ENCODE results near the gene SLC35F3.
"Not testable (repeated sequence)": the region's sequence is repeated elsewhere in the genome, so short reads cannot be mapped to it uniquely, and the experiment has no call there.

SLC35F3 gene

DNA sequence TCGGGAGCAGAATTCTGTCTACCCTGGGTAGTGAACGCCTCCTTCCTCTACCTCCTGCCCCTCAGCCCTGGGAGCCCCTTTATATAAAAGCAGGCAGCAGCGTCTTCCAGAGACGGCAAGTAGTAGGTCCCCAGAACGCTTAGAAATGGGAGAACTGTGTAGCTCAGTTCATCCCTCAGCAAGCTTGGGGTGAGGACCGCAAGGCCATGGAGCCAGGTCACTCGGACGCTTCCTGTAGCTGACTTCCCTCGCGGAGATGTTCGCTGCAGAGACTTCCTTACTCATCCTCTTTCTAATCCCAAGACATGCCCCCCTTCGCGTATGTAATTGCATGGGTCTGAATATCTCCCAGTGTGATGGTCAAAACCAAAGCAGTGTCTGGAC, 327.4 kb downstream of the SLC35F3 start:
- no peak for DNase-seq

DNA sequence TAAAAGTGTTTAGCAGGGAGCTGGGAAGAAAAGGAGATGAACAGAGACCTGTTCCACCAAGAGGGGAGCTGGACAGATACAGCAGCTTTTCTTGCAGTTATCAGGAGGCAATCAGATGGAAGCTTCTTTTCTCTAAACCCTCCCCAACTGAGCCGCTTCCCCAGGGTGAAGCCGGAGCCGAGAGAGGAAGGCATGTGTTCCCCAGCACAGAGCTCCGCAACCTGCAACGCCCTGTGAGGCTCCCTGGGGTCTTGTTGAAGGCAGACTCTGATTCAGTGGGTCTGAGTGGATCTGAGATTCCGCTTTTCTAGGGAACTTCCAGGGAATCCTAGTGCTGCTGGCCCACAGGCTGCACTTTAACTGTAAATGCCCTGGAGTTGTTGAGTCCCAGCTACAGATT, 329.7 kb downstream of the SLC35F3 start:
- no peak for DNase-seq

DNA sequence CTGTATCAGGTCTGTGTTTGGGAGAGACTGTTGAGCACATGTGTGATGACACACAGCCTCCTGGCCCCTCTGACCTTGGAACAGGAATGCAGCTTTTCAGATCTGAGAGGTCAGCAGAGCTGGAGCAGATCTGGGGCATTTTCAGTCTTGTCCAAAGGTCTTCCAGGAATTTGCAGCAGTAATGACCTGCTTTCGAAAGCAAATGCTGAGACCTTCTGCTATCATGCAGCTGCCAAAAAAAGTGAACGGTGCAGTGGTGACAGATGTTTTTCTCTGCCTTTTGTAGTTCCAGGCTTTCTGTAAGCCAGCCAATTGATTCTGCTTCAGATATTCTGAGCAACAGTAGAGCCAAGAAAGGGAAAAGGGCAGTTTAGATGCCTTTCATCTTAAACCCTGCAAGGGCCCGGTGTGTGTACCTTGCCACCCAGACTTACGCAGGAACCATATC, 331.0 kb downstream of the SLC35F3 start:
- DNase-seq: no peak

DNA sequence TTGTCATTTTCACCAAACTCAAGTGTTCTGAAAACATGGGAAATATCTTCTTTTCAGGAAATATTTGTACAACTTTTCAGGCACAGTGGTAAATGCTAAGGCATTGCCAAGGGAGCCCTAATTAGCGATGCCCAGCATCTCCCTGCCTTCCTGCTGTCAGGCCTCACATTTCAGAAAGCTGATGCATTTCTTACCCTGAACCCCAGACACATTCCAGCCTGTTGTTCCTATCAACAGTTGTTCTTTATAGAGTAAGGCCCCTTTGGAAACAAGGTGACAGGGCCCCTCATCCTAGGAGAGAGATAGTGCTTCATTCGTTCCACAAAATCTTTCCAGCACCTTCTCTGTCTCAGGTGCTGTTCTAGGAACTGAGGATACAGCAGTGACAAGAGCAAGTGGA, 332.9 kb downstream of the SLC35F3 start:
- no peak for DNase-seq

GRCh38 chr1:234238060-234238459, 333.6 kb downstream of the SLC35F3 start:
- no peak for DNase-seq

GRCh38 chr1:234239515-234239914, 335.0 kb downstream of the SLC35F3 start:
- no peak for DNase-seq

- DNase-seq: no peak
Measured at GRCh38 chr1:234239936-234240335, 335.5 kb downstream of the SLC35F3 start.

DNA sequence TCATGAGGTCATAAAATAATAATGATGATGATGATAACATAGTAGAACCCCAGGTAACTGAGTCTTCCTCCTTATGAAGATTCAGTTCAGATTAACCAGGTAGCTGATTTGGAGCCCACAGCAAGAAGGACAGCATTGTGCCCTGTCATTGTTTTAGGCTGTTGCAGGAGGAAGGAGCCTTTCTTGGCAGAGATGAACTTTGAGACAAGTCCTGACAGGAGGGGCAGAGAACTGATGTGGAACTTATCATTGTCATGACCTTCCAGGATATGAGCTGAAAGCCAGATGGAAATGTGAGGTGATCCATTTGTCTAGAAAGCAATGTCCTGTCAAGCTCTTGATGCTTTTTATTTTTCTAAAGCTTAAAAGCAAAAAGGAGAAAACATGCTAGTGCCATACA, 336.2 kb downstream of the SLC35F3 start:
- no peak for DNase-seq

DNA sequence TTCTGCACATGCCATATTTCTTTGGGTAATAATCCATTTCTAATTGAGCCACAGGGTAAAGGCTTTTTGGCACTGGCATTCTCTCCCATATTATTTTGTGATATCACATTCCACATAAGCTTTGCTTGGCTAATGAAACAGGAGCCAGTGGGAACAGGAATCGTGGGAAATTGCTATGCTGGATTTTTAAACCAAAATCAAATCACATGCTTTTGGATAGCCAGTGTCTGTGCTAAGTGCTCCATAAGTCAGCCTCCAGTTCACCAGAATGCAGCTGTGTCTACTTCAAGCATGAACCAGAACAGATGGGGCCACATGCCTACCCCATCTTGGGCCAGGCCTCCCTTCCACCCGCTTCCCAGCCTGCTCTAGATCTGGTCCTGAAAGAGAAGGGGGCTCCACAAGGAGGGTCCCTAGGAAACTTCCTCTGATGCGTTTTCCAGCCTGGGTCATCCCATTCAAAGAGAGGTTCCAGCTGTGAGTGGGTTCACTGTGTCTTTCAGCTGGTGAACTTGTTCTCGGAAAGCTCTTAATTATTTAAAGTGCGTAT, 337.5 kb downstream of the SLC35F3 start:
- DNase-seq: no peak

- no peak for DNase-seq
Measured at GRCh38 chr1:234243521-234244260, 339.2 kb downstream of the SLC35F3 start.

- DNase-seq: no peak
Measured at GRCh38 chr1:234244482-234244881, 340.0 kb downstream of the SLC35F3 start.

DNA sequence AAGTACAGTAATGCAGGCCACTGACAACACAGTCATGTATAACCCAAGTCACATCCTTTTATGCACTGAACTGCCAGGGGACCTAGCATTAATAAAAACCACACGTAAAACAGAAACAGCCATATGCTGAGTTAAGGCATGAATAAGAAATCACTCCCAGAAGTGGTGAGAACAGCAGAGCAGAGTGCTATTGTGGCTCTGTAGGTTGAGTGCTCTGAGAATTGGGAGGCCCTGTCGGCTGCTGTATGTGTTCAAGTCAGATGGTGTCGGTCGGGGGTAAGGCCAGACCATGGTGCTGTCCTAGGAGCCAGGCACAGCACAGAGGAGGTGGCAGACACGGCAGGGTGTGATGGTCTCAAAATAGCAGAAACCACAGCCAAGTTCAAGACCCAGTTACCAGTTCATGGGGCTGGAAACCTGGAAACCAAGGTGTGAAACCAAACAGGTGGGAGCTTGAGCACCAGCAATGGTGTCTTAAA, 342.2 kb downstream of the SLC35F3 start:
- DNase-seq: no peak

- DNase-seq: not testable (repeated sequence)
Measured at GRCh38 chr1:234247746-234248145, 343.3 kb downstream of the SLC35F3 start.

GRCh38 chr1:234250747-234251146, 346.3 kb downstream of the SLC35F3 start:
- DNase-seq: no peak

DNA sequence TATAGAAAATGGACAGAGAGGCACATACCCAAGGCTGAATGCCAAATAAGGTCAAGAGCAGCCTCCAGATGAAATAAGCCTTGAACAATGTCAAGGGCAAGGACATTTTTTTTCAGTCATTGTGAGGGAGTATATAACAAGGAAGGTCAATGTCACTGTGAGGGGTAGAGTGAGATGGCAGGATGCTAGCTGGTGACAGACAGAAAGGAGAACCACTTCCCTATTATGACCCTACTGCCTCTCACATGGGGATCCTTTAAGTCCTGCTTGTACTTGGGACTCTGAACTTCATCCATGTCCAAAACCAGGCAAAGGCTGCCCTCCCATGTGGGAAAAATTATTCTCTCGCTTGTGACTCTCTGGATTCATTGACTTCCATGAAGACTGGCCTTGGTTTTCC, 349.3 kb downstream of the SLC35F3 start:
- DNase-seq: no peak

DNA sequence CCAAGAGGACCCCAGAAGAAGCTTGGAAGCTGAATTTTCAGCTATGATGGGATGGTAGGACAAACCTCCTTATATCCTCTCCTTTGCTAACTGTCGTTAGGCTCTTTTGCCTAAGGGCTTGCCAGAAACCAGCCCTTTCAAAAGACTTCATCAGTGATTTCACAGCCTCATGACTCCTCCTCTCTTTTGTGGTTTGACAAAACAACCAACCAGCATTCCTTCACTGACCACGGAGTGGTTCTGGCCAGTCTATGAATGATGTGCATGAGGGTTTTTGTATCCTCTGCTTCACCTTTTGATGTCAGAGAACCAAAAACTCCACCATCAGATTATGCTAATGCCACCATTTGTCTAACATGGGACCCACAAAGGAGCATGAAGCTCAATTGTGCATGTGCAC, 351.9 kb downstream of the SLC35F3 start:
- no peak for DNase-seq

GRCh38 chr1:234258071-234258470, 353.6 kb downstream of the SLC35F3 start:
- no peak for DNase-seq

- DNase-seq: no peak
Measured at GRCh38 chr1:234260578-234260977, 356.1 kb downstream of the SLC35F3 start.

DNA sequence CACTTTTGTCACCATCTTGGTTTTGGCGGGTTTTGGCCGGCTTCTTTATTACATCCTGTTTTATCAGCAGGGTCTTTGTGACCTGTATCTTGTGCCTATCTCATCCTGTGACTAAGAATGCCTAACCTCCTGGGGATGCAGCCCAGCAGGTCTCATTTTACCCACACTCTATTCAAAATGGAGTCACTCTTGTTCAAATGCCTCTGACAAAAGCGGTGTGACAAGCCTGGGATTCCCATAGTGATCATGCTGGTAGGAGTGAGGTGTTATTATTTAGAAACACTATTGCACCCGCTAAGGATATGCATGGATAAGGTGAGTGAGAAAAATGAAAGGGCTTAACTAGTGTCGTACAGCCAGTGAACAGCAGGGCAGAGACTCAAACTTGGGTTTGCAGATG, 357.1 kb downstream of the SLC35F3 start:
- DNase-seq: no peak

DNA sequence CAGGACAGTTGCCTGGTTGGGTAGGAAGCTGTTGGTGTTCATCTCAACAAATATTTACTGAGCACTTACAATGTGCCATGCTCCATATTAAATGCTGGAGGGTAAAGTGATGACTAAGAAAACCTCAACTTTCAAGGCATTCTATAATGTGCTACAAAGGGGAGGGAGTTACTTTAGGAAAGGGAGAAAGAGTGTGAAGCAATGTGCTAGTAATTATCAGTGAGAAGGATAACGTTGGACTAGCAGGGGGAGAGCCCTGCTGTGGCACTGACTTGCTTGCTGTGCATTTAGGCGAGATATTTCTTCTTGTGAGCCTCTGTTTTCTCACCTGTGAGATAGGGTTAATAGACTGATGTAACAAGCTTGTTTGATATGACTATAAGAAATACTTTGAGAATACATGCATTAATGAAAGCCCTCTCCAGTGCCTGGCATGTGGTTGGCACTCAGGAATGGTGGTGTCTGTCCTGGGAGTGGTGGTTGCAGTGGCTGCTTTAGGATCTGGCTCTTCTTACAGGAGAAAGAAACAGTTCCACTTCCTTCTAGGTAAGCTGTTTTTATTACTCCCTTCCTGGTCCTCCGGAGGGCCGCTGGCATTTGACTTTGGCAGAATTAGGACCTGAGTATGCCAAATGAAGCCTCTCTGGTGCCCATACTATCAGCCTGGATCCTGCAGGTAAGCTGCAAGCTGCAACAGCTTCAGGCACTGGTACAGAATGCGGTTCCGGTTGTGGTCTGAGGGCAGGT, 357.7 kb downstream of the SLC35F3 start:
- DNase-seq: no peak

- no peak for DNase-seq
Measured at GRCh38 chr1:234262754-234263105, 358.3 kb downstream of the SLC35F3 start.

GRCh38 chr1:234264832-234265231, 360.4 kb downstream of the SLC35F3 start:
- DNase-seq: no peak

- no peak for DNase-seq
Measured at GRCh38 chr1:234265321-234265720, 360.8 kb downstream of the SLC35F3 start.

DNA sequence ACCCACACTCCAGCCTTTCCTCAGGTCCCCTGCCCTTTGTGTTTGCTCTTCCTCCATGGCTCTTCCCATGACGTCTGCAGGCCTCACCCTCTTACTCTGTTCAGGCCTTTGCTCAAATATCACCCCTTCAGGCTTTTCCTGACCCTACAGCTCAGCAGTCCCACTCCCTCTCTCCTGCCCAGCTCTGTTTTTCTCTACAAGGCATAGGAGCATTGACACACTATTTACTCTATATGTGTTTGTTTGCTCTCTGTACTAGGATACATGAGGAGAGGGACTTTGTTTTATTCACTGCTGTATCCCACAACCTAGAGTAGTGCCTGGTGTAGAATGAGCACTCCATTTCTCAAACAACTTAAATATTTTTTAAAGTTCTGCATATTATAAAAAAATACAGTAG, 361.4 kb downstream of the SLC35F3 start:
- peak; percentile 21 for DNase-seq

Measured in NCI-H2029 (cell line).